Measurements from ENCODE around the gene ST6GALNAC6. TPM values are rescaled to one million over a fixed set of nuclear protein-coding genes. Genes with fewer than 3 reads are reported as not detected.

Gene ST6GALNAC6
- total and polyA plus RNA-seq, 2 experiments from 2014 or later, result 53.0 to 73.4 TPM

DNA sequence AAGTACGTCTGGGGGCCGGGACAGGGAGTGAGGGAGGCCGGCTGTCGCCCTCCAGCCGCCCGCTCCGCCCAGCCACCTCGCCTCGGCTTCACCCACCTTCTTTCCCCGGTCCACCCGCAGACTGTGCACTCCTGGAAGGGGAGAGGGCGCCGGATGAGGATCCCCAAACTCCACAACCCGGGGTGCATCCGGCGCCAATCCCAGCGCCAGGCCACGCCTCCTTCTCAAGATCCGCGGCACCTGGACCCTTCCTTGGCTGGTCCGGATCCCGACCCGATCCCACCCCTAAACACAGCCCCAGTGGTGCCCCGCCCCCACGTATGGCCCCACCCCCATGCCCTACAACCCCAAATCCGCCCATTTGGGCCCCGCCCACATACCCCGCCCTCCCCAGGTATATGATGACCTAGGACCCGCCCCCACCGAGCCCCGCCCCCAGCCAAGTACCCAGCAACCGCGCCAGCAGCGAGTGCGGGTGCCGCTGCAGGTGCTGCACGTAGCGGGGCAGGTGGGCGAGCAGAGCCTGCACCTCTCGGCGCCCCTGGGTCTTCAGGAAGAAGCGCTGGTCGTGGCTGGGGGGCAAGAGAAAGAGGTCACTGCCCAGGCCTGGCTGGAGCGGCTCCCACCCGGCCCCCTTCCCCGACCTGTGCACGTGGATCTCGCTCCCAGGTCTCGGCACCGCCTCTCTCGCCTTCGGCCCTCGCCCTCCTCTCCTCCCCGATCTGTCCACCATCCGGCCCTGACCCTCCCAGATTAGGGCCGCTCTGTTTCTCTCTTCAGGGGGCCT lies 28.0 kb upstream of the ST6GALNAC6 start:
- H3K4me1 ChIP-seq (ENCODE audit: low read depth), result no peaks in the 10 kb centered on the region
- TF ChIP-seq, protein P1, sequence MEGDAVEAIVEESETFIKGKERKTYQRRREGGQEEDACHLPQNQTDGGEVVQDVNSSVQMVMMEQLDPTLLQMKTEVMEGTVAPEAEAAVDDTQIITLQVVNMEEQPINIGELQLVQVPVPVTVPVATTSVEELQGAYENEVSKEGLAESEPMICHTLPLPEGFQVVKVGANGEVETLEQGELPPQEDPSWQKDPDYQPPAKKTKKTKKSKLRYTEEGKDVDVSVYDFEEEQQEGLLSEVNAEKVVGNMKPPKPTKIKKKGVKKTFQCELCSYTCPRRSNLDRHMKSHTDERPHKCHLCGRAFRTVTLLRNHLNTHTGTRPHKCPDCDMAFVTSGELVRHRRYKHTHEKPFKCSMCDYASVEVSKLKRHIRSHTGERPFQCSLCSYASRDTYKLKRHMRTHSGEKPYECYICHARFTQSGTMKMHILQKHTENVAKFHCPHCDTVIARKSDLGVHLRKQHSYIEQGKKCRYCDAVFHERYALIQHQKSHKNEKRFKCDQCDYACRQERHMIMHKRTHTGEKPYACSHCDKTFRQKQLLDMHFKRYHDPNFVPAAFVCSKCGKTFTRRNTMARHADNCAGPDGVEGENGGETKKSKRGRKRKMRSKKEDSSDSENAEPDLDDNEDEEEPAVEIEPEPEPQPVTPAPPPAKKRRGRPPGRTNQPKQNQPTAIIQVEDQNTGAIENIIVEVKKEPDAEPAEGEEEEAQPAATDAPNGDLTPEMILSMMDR (IDR thresholded peaks at IDR 0.05; ENCODE audit: low read depth, low read length), result no peak
- DNase-seq (ENCODE audit: low read depth in 1 of 2, low spot score in 1 of 2), result peak in 1 of 2 donors; percentile 18
- no peaks in the 10 kb centered on the region for H3K9me3 ChIP-seq (ENCODE audit: low read depth)
- peak overlapping the region; percentile 14 for H3K4me3 ChIP-seq
- no peak overlapping the region for H3K27ac ChIP-seq
- H3K27me3 ChIP-seq, result peaks cover 36% of the 10 kb centered on the region
- no peaks in the 10 kb centered on the region for H3K36me3 ChIP-seq

DNA sequence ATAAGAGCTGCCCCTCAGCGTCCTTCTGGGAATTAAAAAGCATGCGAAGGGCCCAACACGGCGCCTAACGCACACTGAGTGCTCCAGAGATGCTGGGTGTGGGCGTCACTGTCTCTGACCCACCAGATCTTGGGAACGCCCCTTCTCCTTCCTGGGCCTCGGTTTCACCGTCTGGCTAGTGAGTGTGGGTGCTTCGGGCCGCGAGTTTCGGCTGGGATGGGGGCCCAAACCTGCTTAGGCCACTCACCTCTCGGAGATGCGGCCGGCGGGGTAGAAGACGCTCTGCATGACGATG lies 27.4 kb upstream of the ST6GALNAC6 start:
- Histone ChIP-seq H3K4me1 (ENCODE audit: low read depth) (no peaks in the 10 kb centered on the region), H3K4me3 (peak overlapping the region; percentile 14), H3K27ac (no peak overlapping the region), H3K27me3 (peaks cover 36% of the 10 kb centered on the region), H3K9me3 (ENCODE audit: low read depth) (no peaks in the 10 kb centered on the region), H3K36me3 (no peaks in the 10 kb centered on the region)
- no peak for DNase-seq (ENCODE audit: low read depth in 1 of 2, low spot score in 1 of 2)
- TF ChIP-seq, protein P1 (IDR thresholded peaks at IDR 0.05; ENCODE audit: low read depth, low read length), result no peak

DNA sequence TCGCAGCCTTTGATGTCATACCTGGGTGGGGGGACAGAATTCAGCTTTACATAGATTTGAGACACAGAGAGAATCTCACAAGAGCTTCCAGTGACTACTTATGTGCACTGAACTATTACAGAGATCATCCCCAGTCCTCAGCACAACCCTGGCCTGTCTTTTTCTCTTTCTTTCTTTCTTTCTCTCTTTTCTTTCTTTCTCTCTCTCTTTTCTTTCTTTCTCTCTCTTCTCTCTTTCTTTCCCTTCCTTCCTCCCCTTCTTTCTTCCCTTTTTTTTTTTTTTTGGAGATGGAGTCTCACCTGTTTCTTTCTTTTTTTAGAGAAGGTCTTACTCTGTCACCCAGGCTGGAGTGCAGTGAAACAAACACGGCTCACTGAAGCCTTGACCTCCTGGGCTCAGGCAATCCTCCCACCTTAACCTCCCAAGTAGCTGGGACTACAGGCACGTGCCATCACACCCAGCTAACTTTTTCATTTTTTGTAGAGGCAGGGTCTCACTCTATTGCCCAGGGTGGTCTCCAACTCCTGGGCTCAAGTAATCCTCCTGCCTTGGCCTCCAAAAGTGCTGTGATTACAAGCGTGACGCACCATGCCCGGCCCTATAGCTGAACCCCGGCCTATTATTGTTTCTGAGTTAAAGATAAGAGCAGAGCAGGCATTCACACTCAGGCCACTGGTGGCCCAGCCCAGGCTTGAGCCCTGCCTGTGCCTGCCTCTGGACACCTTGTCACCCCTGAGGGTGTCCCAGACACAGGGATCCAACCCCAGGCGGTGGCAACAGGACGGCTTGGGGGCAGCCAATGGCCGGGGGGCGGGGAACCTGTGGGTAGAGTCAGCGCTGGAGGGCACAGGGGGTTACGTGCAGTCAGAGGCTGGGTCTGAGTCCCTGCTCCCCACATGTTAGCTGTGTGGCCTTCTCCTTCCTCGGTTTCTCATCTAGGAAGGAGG lies 26.8 kb upstream of the ST6GALNAC6 start:
- no peak overlapping the region for H3K4me3 ChIP-seq

GRCh38 chr9:127924736-127925444 lies 25.5 kb upstream of the ST6GALNAC6 start:
- Histone ChIP-seq H3K4me3 (no peak overlapping the region), H3K4me1 (ENCODE audit: low read depth) (no peaks in the 10 kb centered on the region), H3K27ac (no peak overlapping the region), H3K27me3 (peaks cover 36% of the 10 kb centered on the region), H3K9me3 (ENCODE audit: low read depth) (no peaks in the 10 kb centered on the region), H3K36me3 (no peaks in the 10 kb centered on the region)
- no peak for DNase-seq (ENCODE audit: low read depth in 1 of 2, low spot score in 1 of 2)
- TF ChIP-seq, protein P1 (IDR thresholded peaks at IDR 0.05; ENCODE audit: low read depth, low read length), result no peak

More for the DNA sequence above, 26.8 kb upstream of the ST6GALNAC6 start:
- no peaks in the 10 kb centered on the region for H3K36me3 ChIP-seq
- DNase-seq (ENCODE audit: low read depth in 1 of 2, low spot score in 1 of 2), result no peak
- TF ChIP-seq, protein P1 (IDR thresholded peaks at IDR 0.05; ENCODE audit: low read depth, low read length), result no peak
- no peaks in the 10 kb centered on the region for H3K9me3 ChIP-seq (ENCODE audit: low read depth)
- peaks cover 36% of the 10 kb centered on the region for H3K27me3 ChIP-seq
- H3K27ac ChIP-seq, result no peak overlapping the region
- H3K4me1 ChIP-seq (ENCODE audit: low read depth), result no peaks in the 10 kb centered on the region

GRCh38 chr9:127923771-127924170 lies 24.4 kb upstream of the ST6GALNAC6 start:
- TF ChIP-seq, protein P1 (IDR thresholded peaks at IDR 0.05; ENCODE audit: low read depth, low read length), result no peak
- H3K27me3 ChIP-seq, result peaks cover 31% of the 10 kb centered on the region
- no peaks in the 10 kb centered on the region for H3K4me1 ChIP-seq (ENCODE audit: low read depth)
- DNase-seq (ENCODE audit: low read depth in 1 of 2, low spot score in 1 of 2), result peak in 1 of 2 donors; percentile 71
- no peaks in the 10 kb centered on the region for H3K36me3 ChIP-seq
- no peak overlapping the region for H3K4me3 ChIP-seq
- no peaks in the 10 kb centered on the region for H3K9me3 ChIP-seq (ENCODE audit: low read depth)
- H3K27ac ChIP-seq, result no peak overlapping the region
